PC-9 (cell line): Measurements from ENCODE around the gene REPS2. TPM values are rescaled to one million over a fixed set of nuclear protein-coding genes. Genes with fewer than 3 reads are reported as not detected.

ENCODE experiments used
- BruUV-seq: library from RNA; stranded (reverse); fragments of 400-500 nt; replicated peaks from 2 replicates; lab custom pipeline; 2021; lab: Mats Ljungman, UMichigan
- CTCF ChIA-PET: fragments of 300-600 bp; sonication (Branson Sonifier 250); formaldehyde crosslinking; loops from one replicate; lab custom pipeline; 2022; ENCODE audit warnings: antibody characterized with exemption; lab: Charles Lee
- POLR2A ChIA-PET: fragments of 300-600 bp; sonication (Branson Sonifier 250); formaldehyde crosslinking; loops from one replicate; lab custom pipeline; 2022; ENCODE audit warnings: antibody characterized with exemption; ENCODE audit not compliant: unreplicated experiment; lab: Charles Lee
- DNase-seq, 2 experiments: peaks; one replicate each; pipeline versions ENCODE4 v3.0.0 to v3.0.0-alpha.2; 2015 to 2022; ENCODE audit warnings: mixed read lengths in 1 of 2
- H2AFZ ChIP-seq: fragments of 200-600 bp; sonication (generic); 2 replicates; pipeline ENCODE4 v1.8.1; 2017; ENCODE audit warnings: antibody characterized with exemption
- H3F3A ChIP-seq: fragments of 200-600 bp; sonication (generic); 2 replicates; pipeline ENCODE4 v1.8.1; 2017; ENCODE audit warnings: antibody characterized with exemption, mild to moderate bottlenecking, low read depth; ENCODE audit not compliant: insufficient read depth
- H3K27ac ChIP-seq: fragments of 200-600 bp; sonication (generic); 2 replicates; pipeline ENCODE4 v1.6.1; 2016; ENCODE audit warnings: mixed run types
- H3K27me3 ChIP-seq: fragments of 200-600 bp; sonication (generic); 2 replicates; pipeline ENCODE4 v1.6.1; 2016; ENCODE audit warnings: low read depth, mixed run types; ENCODE audit not compliant: insufficient read depth
- H3K36me3 ChIP-seq: fragments of 200-600 bp; sonication (generic); 2 replicates; pipeline ENCODE4 v1.6.1; 2016; ENCODE audit warnings: low read depth, mixed run types
- H3K4me1 ChIP-seq: fragments of 200-600 bp; sonication (generic); replicated peaks from 2 replicates; pipeline ENCODE4 v1.6.1; 2016; ENCODE audit warnings: mixed run types; ENCODE audit not compliant: insufficient read depth
- H3K4me2 ChIP-seq: fragments of 200-600 bp; sonication (generic); 2 replicates; pipeline ENCODE4 v1.6.1; 2017; ENCODE audit warnings: mixed run types
- H3K4me3 ChIP-seq: fragments of 200-600 bp; sonication (generic); 2 replicates; pipeline ENCODE4 v1.6.1; 2016; ENCODE audit warnings: mixed run types
- H3K79me2 ChIP-seq: fragments of 200-600 bp; sonication (generic); 2 replicates; pipeline ENCODE4 v1.6.1; 2017; ENCODE audit warnings: low read depth, mixed run types
- H3K9me2 ChIP-seq: fragments of 200-600 bp; sonication (generic); 2 replicates; pipeline ENCODE4 v1.8.1; 2017; ENCODE audit warnings: mild to moderate bottlenecking; ENCODE audit not compliant: insufficient read depth
- H3K9me3 ChIP-seq: fragments of 200-600 bp; sonication (generic); 2 replicates; pipeline ENCODE4 v1.8.1; 2016; ENCODE audit warnings: low read depth; ENCODE audit not compliant: insufficient read depth
- H4K20me1 ChIP-seq: fragments of 200-600 bp; sonication (generic); 2 replicates; pipeline ENCODE4 v1.8.1; 2017; ENCODE audit not compliant: insufficient read depth
- CTCF ChIP-seq: fragments of 200-600 bp; sonication (generic); conservative IDR thresholded peaks from 2 replicates; pipeline ENCODE4 v1.6.1; 2017; ENCODE audit warnings: mixed run types, antibody characterized with exemption, mild to moderate bottlenecking, moderate library complexity
- EZH2 ChIP-seq: fragments of 200-600 bp; sonication (generic); IDR thresholded peaks from 2 replicates; pipeline ENCODE4 v1.8.0; 2017; ENCODE audit warnings: antibody characterized with exemption, low read depth
- intact Hi-C: fragments of 100-400 bp; cut with micrococcal nuclease; formaldehyde crosslinking; loops from one replicate; pipeline ENCODE4 v1.10.0; 2022; ENCODE audit not compliant: unreplicated experiment
- total RNA-seq: library from RNA; stranded (reverse); gene quantifications from 2 replicates; pipeline ENCODE4 v1.2.3, GENCODE V29; 2021

REPS2 gene
- total RNA-seq, 1 experiment from 2014 or later: 29.2 TPM

GRCh38 chrX:17017134-17017533, 70.7 kb downstream of the REPS2 start:
- Histone ChIP-seq H3K4me3 (no peak overlapping the region), H3F3A (no peaks in the 10 kb centered on the region), H2AFZ (no peak overlapping the region), H3K27me3 (no peaks in the 10 kb centered on the region), H3K4me2 (no peak overlapping the region), H3K4me1 (no peaks in the 10 kb centered on the region), H4K20me1 (no peaks in the 10 kb centered on the region), H3K9me3 (no peaks in the 10 kb centered on the region), H3K36me3 (no peaks in the 10 kb centered on the region), H3K9me2 (no peaks in the 10 kb centered on the region), H3K79me2 (no peaks in the 10 kb centered on the region), H3K27ac (no peak overlapping the region)
- ChIA-PET CTCF (interaction anchor here (0.6 kb wide), 1 partner anchor 187 kb away, joined by 3 read pairs; no protein-coding TSS in a partner anchor), POLR2A (no interaction called here)
- TF ChIP-seq CTCF (no peak), EZH2 (no peak)
- intact Hi-C loops: no loop called here
- no peak for DNase-seq
- BruUV-seq: no TSS peak

- Histone ChIP-seq H3K36me3 (no peaks in the 10 kb centered on the region), H3K9me2 (no peaks in the 10 kb centered on the region), H3K4me1 (no peaks in the 10 kb centered on the region), H3F3A (no peaks in the 10 kb centered on the region), H3K9me3 (no peaks in the 10 kb centered on the region), H3K4me2 (no peak overlapping the region), H3K27me3 (no peaks in the 10 kb centered on the region), H3K27ac (no peak overlapping the region), H3K79me2 (no peaks in the 10 kb centered on the region), H4K20me1 (no peaks in the 10 kb centered on the region), H2AFZ (no peak overlapping the region), H3K4me3 (no peak overlapping the region)
- DNase-seq: no peak
- ChIA-PET CTCF (no interaction called here), POLR2A (no interaction called here)
- intact Hi-C loops: no loop called here
- TF ChIP-seq CTCF: no peak
- TF ChIP-seq EZH2: no peak
- no TSS peak for BruUV-seq
These were observed 73.9 kb downstream of the REPS2 start for GRCh38 chrX:17020356-17020755.

- Histone ChIP-seq H3K27me3 (no peaks in the 10 kb centered on the region), H3K4me3 (no peak overlapping the region), H3K36me3 (no peaks in the 10 kb centered on the region), H3K79me2 (no peaks in the 10 kb centered on the region), H3K4me2 (no peak overlapping the region), H3K27ac (no peak overlapping the region), H3F3A (no peaks in the 10 kb centered on the region), H4K20me1 (no peaks in the 10 kb centered on the region), H2AFZ (no peak overlapping the region), H3K9me3 (no peaks in the 10 kb centered on the region), H3K9me2 (no peaks in the 10 kb centered on the region), H3K4me1 (no peaks in the 10 kb centered on the region)
- POLR2A ChIA-PET: no interaction called here
- CTCF ChIA-PET: no interaction called here
- intact Hi-C loops: no loop called here
- BruUV-seq: no TSS peak
- no peak for TF ChIP-seq EZH2
- TF ChIP-seq CTCF: no peak
- no peak for DNase-seq
These were observed 74.7 kb downstream of the REPS2 start for GRCh38 chrX:17020851-17021821.
